Measurements from ENCODE around the gene CX3CR1.

Gene CX3CR1

GRCh38 chr3:39318301-39318700 lies 38.5 kb upstream of the CX3CR1 start:
- no peaks in the 10 kb centered on the region for H3F3A ChIP-seq (ENCODE audit: control insufficient read depth, insufficient read depth)
- H3K9me3 ChIP-seq (ENCODE audit: control insufficient read depth, insufficient read depth, low read length): peaks cover 7% of the 10 kb centered on the region; the same call in 1 of the 2 replicates
- H3K4me2 ChIP-seq (ENCODE audit: low read length): no peak overlapping the region
- no peaks in the 10 kb centered on the region for H3K36me3 ChIP-seq (ENCODE audit: control insufficient read depth, low read length)
- H3K79me2 ChIP-seq (ENCODE audit: control insufficient read depth, low read length): no peaks in the 10 kb centered on the region
- no peaks in the 10 kb centered on the region for H3K4me1 ChIP-seq (ENCODE audit: control insufficient read depth, low read length)
- H4K20me1 ChIP-seq (ENCODE audit: control insufficient read depth, insufficient read depth, low read depth, low read length): no peaks in the 10 kb centered on the region
- H3K27ac ChIP-seq (ENCODE audit: low read depth, low read length): no peak overlapping the region
- TF ChIP-seq, protein P1, sequence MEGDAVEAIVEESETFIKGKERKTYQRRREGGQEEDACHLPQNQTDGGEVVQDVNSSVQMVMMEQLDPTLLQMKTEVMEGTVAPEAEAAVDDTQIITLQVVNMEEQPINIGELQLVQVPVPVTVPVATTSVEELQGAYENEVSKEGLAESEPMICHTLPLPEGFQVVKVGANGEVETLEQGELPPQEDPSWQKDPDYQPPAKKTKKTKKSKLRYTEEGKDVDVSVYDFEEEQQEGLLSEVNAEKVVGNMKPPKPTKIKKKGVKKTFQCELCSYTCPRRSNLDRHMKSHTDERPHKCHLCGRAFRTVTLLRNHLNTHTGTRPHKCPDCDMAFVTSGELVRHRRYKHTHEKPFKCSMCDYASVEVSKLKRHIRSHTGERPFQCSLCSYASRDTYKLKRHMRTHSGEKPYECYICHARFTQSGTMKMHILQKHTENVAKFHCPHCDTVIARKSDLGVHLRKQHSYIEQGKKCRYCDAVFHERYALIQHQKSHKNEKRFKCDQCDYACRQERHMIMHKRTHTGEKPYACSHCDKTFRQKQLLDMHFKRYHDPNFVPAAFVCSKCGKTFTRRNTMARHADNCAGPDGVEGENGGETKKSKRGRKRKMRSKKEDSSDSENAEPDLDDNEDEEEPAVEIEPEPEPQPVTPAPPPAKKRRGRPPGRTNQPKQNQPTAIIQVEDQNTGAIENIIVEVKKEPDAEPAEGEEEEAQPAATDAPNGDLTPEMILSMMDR (IDR thresholded peaks at IDR 0.05; ENCODE audit: low read depth, low read length, poor library complexity, severe bottlenecking): no peak
- no peak for TF ChIP-seq EZH2phosphoT487 (IDR thresholded peaks at IDR 0.05; ENCODE audit: borderline replicate concordance, low read length)
- no peaks in the 10 kb centered on the region for H3K9me2 ChIP-seq (replicated peaks; ENCODE audit: control insufficient read depth, low read length)
- no peak overlapping the region for H3K4me3 ChIP-seq (ENCODE audit: low read length)
- 0 out of 2 replicates have a peak, but pooled peaks cover 3% of the 10 kb centered on the region for H3K27me3 ChIP-seq (ENCODE audit: control insufficient read depth, low read length)

- no peaks in the 10 kb centered on the region for H3K27me3 ChIP-seq (ENCODE audit: control insufficient read depth, low read length)
- H3K9me3 ChIP-seq (ENCODE audit: control insufficient read depth, insufficient read depth, low read length): peaks cover 7% of the 10 kb centered on the region; the same call in 1 of the 2 replicates
- no peak overlapping the region for H3K4me2 ChIP-seq (ENCODE audit: low read length)
- H3K4me1 ChIP-seq (ENCODE audit: control insufficient read depth, low read length): no peaks in the 10 kb centered on the region
- no peak for TF ChIP-seq EZH2phosphoT487 (IDR thresholded peaks at IDR 0.05; ENCODE audit: borderline replicate concordance, low read length)
- TF ChIP-seq, protein P1 (IDR thresholded peaks at IDR 0.05; ENCODE audit: low read depth, low read length, poor library complexity, severe bottlenecking): no peak
- no peak overlapping the region for H3K4me3 ChIP-seq (ENCODE audit: low read length)
- H3K36me3 ChIP-seq (ENCODE audit: control insufficient read depth, low read length): no peaks in the 10 kb centered on the region
- H3F3A ChIP-seq (ENCODE audit: control insufficient read depth, insufficient read depth): no peaks in the 10 kb centered on the region
- no peaks in the 10 kb centered on the region for H3K9me2 ChIP-seq (replicated peaks; ENCODE audit: control insufficient read depth, low read length)
- H3K79me2 ChIP-seq (ENCODE audit: control insufficient read depth, low read length): no peaks in the 10 kb centered on the region
- H3K27ac ChIP-seq (ENCODE audit: low read depth, low read length): no peak overlapping the region
- H4K20me1 ChIP-seq (ENCODE audit: control insufficient read depth, insufficient read depth, low read depth, low read length): no peaks in the 10 kb centered on the region
These were observed 37.8 kb upstream of the CX3CR1 start for GRCh38 chr3:39317571-39318169.

DNA sequence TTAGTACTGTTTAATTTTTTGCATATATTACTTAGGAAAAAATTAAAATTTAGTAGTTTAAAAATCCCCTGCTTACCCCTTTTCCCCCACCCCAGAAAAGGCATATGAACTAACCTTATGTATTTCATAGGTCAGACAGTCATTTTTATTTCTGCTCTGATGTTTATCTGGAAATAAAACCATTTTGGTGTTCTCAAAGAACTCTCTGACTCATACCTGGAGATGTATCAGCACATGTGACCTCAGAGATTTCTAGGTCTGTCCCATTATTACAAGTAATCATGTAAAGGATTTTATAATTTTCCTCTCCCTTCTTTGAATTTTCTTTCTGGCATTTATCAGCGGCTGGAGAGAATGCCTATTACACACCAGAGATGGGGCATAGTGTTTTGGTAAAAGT lies 35.6 kb upstream of the CX3CR1 start:
- no peaks in the 10 kb centered on the region for H3F3A ChIP-seq (ENCODE audit: control insufficient read depth, insufficient read depth)
- H4K20me1 ChIP-seq (ENCODE audit: control insufficient read depth, insufficient read depth, low read depth, low read length): no peaks in the 10 kb centered on the region
- H3K4me2 ChIP-seq (ENCODE audit: low read length): no peak overlapping the region
- no peak overlapping the region for H3K27ac ChIP-seq (ENCODE audit: low read depth, low read length)
- no peak for TF ChIP-seq EZH2phosphoT487 (IDR thresholded peaks at IDR 0.05; ENCODE audit: borderline replicate concordance, low read length)
- TF ChIP-seq, protein P1 (IDR thresholded peaks at IDR 0.05; ENCODE audit: low read depth, low read length, poor library complexity, severe bottlenecking): no peak
- H3K9me3 ChIP-seq (ENCODE audit: control insufficient read depth, insufficient read depth, low read length): peaks cover 7% of the 10 kb centered on the region; the same call in 1 of the 2 replicates
- no peaks in the 10 kb centered on the region for H3K4me1 ChIP-seq (ENCODE audit: control insufficient read depth, low read length)
- H3K9me2 ChIP-seq (replicated peaks; ENCODE audit: control insufficient read depth, low read length): no peaks in the 10 kb centered on the region
- H3K79me2 ChIP-seq (ENCODE audit: control insufficient read depth, low read length): no peaks in the 10 kb centered on the region
- no peak overlapping the region for H3K4me3 ChIP-seq (ENCODE audit: low read length)
- no peaks in the 10 kb centered on the region for H3K27me3 ChIP-seq (ENCODE audit: control insufficient read depth, low read length)
- no peaks in the 10 kb centered on the region for H3K36me3 ChIP-seq (ENCODE audit: control insufficient read depth, low read length)
